Diencephalon (tissue), 1 donor: ENCODE data around the gene TARM1. TPM values are rescaled to one million over a fixed set of nuclear protein-coding genes. Genes with fewer than 3 reads are reported as not detected.

Source experiments
- small RNA-seq: library from RNA; depleted of rRNA; stranded (forward); fragments of <200 nt; gene quantifications from one replicate; pipeline ENCODE3, GENCODE V24; 2014
- total RNA-seq: library from RNA; depleted of rRNA; stranded (reverse); fragments of >200 nt; gene quantifications from one replicate; pipeline ENCODE4 v1.2.3, GENCODE V29; 2014

Gene TARM1
- not detected for total RNA-seq

DNA sequence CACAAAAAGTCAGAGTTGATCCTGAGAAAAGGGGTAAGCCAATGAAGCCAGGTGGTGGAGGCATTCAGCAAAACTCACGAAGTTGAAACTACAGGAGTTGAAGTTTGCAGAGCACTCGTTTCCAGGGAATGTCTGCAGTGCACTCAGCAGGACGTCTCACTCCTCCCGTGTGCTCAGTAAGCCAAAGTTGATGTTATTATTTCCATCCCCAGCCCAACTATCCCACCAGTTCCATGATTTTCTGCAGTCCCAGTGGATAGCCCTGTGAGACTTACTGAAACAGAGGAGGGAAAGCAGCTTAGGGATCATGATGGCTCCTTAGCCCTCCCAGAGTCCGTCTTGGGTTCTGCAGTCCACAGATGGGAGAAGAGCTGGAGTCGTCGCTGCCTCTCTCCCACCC is at the start of gene TARM1:
TSS of gene TARM1 (minus strand) at position 334 of the 400 bp plus-strand sequence. CDS start at position 309, 25 bp downstream.

DNA sequence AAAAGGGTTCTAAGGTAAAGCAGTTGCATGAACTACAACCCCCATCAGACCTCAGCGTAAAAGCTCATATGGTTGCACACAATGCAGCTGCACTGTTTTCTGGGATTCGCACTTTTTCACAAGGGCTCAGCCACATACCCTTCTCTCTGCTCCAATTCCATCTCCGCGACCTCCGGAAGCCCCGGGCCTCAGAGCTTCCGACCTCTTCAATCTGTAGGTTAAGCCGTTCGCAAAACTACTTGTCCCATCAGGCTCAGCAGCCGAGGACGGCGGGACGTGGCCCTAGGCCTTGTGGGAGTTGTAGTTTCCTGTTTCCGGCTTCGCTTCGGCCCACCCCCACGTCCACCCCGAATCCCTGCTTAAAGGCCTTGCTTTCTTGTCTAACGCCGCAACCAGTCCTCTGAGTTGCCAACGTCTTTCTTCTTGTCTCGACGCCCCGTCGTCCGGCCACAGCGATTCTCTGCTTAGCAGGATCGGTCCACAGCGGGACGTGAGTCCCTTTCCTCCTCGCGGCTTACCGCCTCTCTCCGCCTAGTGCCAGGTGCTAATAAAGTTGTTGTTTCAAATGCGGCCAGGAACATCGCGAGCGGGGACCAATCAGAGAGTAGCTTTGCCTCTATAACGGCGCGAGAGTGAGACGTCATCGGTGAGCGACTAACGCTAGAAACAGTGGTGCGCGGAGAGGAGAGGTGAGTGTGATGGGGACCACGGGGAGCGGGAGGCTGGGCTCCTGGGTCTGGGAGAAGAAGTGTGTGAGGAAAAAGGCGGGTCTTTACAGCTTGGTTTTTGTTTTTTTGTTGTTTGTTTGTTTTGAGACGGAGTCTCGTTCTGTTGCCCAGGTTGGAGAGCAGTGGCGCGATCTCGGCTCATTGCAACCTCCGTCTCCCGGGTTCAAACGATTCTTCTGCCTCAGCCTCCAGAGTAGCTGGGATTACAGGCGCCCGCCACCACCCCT is 34.2 kb upstream of the TARM1 start, which contains the start of the genes PRPF31 and TFPT:
TSS of gene PRPF31 (plus strand) at position 646 of the 955 bp plus-strand sequence. CDS start 2,525 bp downstream, outside the sequence.
TSS of gene TFPT (minus strand) at position 549 of the 955 bp plus-strand sequence. CDS start at position 161, 388 bp downstream.

DNA sequence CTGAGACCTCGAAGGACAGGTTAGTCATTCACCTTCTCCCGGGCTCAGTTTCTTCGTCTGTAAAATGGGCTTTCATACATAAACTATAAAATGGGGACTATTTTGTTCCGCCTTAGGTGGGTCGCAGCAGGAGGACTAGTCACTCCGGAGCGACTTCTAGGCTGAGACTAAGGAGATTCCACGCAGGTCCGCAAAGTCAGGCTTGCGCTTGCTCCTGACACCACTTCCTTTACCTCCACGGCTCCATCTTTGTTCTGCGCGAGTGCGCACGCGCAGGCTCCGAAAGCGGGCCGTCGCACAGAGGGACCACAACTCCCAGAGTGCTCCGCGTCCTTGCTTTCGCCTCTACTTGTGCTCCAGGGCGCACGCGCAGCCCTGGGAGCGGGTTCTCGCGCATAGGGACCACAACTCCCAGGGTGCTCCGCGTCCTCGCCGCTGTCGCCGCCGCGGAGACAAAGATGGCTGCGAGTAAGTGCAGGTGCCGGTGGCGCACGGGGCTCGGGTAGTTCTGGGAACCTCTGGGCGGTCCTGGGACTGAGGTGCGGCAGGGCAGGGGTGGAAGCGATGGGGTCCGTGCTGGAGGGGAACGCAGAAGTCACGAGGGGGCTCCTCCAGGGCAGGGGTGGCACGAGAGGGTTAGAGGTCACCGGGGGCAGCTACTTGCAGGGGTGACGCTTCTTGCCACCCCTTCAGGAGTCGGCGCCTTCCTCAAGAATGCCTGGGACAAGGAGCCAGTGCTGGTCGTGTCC is 21.4 kb upstream of the TARM1 start, which contains the start of gene NDUFA3:
TSS of gene NDUFA3 (plus strand) at position 435 of the 749 bp plus-strand sequence. CDS start at position 459, 24 bp downstream.

GRCh38 chr19:54100561-54100960 is 19.4 kb upstream of the TARM1 start, which contains the start of gene OSCAR:
Gene OSCAR (minus strand): TSS chr19:54100803. CDS start chr19:54100792, 11 bp downstream.

GRCh38 chr19:54063350-54064116 is 17.6 kb downstream of the TARM1 start, which contains the start of gene VSTM1:
Gene VSTM1 (minus strand): TSS chr19:54063897. CDS start chr19:54063777, 120 bp downstream.

Small RNAs within 50 kb of the gene (small RNA-seq; reads per million reads assigned to genes)
- not detected for gene AC012314.20

Other genes starting within 250 kb of the TARM1 start
- 6.7 TPM for gene MYADM, start 213.5 kb downstream of the TARM1 start, total RNA-seq
- gene PRKCG, start 199.2 kb downstream of the TARM1 start, total RNA-seq: 5.8 TPM
- gene CACNG7, start 172.1 kb downstream of the TARM1 start, total RNA-seq: 14.1 TPM
- 7.4 TPM for gene CACNG8, start 118.4 kb downstream of the TARM1 start, total RNA-seq
- gene CACNG6, start 89.7 kb downstream of the TARM1 start, total RNA-seq: 0.92 TPM
- gene VSTM1, start 17.5 kb downstream of the TARM1 start, total RNA-seq: 0.23 TPM
- gene OSCAR, start 19.4 kb upstream of the TARM1 start, total RNA-seq: 0.46 TPM
- 13.1 TPM for gene NDUFA3, start 21.5 kb upstream of the TARM1 start, total RNA-seq
- gene TFPT, start 34.3 kb upstream of the TARM1 start, total RNA-seq: 11.5 TPM
- gene PRPF31, start 34.4 kb upstream of the TARM1 start, total RNA-seq: 31.6 TPM
- 6.0 TPM for gene CNOT3, start 56.4 kb upstream of the TARM1 start, total RNA-seq
- 5.3 TPM for gene LENG1, start 78.4 kb upstream of the TARM1 start, total RNA-seq
- gene TMC4, start 91.8 kb upstream of the TARM1 start, total RNA-seq: 0.46 TPM
- gene MBOAT7, start 108.2 kb upstream of the TARM1 start, total RNA-seq: 49.6 TPM
- 30.2 TPM for gene TSEN34, start 109.9 kb upstream of the TARM1 start, total RNA-seq
- 1,605 TPM for gene RPS9, start 119.5 kb upstream of the TARM1 start, total RNA-seq
- gene LILRB3, start 141.6 kb upstream of the TARM1 start, total RNA-seq: 0.92 TPM
- 0.23 TPM for gene LILRA6, start 161.4 kb upstream of the TARM1 start, total RNA-seq
- 0.23 TPM for gene LILRB5, start 175.9 kb upstream of the TARM1 start, total RNA-seq
- gene LILRB2, start 199.7 kb upstream of the TARM1 start, total RNA-seq: 0.46 TPM
- gene LILRA5, start 231.8 kb upstream of the TARM1 start, total RNA-seq: 0.92 TPM